Activated T-cell treated with anti-CD3 and anti-CD28 coated beads for 24 hours (primary cell): ENCODE data around the gene VEGFB.

Source experiments
- DNase-seq: peaks from one replicate; pipeline ENCODE4 v3.0.0-alpha.2; 2020; ENCODE audit warnings: low read depth

Gene VEGFB

DNA sequence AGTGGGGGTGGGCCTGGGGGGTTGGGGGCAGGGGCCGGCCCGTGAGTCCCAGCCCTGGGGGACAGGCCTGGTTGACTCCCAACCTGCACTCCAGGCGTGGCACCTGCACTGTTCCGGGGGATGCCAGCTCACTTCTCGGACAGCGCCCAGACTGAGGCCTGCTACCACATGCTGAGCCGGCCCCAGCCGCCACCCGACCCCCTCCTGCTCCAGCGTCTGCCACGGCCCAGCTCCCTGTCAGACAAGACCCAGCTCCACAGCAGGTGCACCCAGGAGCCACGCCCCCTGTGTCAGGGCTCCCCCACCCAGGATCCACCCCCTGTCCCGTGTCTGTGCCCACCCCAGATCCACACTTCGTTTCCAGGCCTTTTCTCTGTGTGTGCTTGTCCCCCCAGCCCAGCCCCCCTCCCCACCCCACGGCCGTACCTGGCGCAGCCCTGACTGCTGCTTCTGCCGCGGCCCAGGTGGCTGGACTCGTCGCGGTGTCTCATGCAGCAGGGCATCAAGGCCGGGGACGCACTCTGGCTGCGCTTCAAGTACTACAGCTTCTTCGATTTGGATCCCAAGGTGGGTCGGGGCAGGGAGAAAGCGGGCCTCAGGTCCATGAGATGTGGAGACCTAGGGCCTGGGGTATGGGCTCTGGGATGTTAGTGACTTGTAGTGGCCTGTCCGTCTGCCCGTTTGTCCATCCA, 23.1 kb upstream of the VEGFB start:
- DNase-seq: no peak

GRCh38 chr11:64216879-64217278, 17.5 kb upstream of the VEGFB start:
- no peak for DNase-seq

DNA sequence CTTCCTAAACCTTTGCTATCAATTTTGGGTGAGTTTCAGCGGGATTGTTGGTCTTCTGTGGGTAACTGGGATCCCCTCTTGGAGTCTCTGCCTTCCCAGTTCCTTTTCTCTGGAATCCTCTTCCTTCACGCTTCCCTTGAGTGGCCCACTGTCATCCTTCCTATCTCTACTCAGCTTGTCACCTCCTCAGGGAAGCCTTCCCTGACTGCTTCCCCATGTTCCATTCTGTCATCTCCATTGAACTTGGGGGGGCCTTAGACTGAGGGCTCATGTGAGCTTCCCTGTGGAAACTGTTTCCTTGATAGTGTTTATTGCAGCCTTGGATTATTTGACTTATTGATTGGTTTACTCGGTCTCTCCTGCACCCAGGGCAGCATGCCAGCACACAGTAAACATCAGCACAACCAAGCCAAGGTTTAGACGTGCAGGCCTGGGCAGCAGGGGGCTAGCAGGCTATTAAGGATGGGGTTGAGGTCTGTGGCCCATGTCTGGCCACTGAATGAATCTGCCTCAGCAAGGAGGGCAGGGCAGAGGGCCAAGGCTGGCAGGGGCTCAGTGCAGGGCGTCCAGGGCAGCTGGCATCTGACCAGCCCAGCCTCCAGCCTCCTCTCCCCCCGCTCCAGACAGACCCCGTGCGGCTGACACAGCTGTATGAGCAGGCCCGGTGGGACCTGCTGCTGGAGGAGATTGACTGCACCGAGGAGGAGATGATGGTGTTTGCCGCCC, 15.6 kb upstream of the VEGFB start:
- no peak for DNase-seq

- DNase-seq: no peak
Measured at GRCh38 chr11:64219354-64219684, 15.1 kb upstream of the VEGFB start.

DNA sequence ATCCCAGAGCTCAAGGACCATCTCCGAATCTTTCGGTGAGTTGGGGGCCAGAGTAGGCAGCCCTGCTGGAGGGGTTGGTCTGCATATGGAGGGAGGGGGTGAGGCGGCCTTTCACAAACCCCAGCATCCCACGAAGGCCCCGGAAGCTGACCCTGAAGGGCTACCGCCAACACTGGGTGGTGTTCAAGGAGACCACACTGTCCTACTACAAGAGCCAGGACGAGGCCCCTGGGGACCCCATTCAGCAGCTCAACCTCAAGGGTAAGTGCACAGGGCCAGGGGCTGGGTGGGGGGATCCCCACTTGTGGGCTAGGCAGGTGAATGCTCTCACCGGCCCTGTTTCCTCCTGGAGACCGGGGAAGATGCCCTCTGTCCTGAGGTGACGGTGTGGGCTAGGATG, 14.6 kb upstream of the VEGFB start:
- no peak for DNase-seq

DNA sequence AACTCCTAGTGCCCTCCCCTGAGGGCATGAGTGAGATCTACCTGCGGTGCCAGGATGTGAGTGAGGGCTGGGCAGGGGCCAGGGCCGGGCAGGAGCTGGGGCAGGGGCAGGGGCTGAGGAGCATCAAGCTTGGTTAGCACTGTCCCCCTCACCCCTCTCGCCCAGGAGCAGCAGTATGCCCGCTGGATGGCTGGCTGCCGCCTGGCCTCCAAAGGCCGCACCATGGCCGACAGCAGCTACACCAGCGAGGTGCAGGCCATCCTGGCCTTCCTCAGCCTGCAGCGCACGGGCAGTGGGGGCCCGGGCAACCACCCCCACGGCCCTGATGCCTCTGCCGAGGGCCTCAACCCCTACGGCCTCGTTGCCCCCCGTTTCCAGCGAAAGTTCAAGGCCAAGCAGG, 14.1 kb upstream of the VEGFB start:
- no peak for DNase-seq

DNA sequence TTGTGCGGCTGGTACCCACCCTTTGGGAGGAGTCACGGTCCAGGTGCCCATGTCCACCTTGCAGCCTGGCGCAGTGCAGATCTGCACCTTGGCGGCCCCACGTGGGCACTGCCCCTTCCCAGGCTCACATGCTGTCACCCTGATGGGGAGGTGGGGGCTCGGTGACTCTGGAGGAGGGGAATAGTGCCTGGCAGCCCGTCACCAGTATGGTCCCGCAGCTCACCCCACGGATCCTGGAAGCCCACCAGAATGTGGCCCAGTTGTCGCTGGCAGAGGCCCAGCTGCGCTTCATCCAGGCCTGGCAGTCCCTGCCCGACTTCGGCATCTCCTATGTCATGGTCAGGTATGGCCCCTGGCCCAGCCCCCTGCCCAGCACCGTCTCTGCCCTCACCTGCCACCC, 13.6 kb upstream of the VEGFB start:
- DNase-seq: no peak

- DNase-seq: no peak
Measured at GRCh38 chr11:64222651-64223000, 11.8 kb upstream of the VEGFB start.

GRCh38 chr11:64223001-64223651, 11.3 kb upstream of the VEGFB start:
- DNase-seq: no peak

DNA sequence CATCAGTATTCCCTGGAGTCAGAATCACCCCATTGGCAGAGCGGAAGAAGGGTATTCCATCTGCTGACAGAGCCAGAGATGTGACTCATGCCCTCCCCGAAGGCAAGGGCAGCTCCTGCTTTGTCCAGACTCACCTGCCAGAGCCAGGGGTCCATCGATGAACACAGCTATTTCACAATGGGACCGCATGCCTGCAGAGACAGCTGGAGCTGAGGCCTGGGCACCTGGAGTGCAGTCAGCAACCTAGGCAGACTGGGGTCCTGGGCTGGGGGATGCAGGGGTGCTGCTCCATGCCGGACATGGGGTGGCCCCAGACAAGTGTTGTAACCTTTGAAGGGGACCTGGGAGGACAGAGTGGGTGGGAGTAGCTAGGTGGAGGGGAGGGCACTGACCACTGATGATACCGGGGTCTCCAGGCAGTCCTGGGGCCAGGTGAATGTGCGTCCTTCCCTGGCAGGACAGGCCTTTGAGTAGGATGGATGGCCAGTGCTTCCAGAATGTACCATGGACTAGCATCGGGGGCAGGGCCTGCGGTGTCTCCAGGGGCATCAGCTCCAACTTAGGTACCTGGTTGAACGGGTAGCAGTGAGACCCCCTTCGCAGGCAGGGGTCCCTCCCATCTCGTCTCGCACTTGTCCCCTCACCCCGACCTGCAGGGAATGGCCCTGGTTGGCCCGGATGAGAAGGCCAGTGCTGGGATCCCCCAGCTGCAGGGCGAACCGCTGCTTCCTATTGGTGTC, 10.1 kb upstream of the VEGFB start:
- DNase-seq: no peak

GRCh38 chr11:64224891-64225607, 9.3 kb upstream of the VEGFB start:
- DNase-seq: no peak

- DNase-seq: peak; percentile 94
Measured at GRCh38 chr11:64225608-64226506, 8.5 kb upstream of the VEGFB start, which contains the start of the genes NUDT22 and TRPT1. TSS of gene NUDT22 (plus strand) at chr11:64226274. CDS start at chr11:64226653, 379 bp downstream. TSS of gene TRPT1 (minus strand) at chr11:64226186. CDS start at chr11:64225860, 326 bp downstream.

- no peak for DNase-seq
Measured at GRCh38 chr11:64226507-64227051, 7.8 kb upstream of the VEGFB start.

DNA sequence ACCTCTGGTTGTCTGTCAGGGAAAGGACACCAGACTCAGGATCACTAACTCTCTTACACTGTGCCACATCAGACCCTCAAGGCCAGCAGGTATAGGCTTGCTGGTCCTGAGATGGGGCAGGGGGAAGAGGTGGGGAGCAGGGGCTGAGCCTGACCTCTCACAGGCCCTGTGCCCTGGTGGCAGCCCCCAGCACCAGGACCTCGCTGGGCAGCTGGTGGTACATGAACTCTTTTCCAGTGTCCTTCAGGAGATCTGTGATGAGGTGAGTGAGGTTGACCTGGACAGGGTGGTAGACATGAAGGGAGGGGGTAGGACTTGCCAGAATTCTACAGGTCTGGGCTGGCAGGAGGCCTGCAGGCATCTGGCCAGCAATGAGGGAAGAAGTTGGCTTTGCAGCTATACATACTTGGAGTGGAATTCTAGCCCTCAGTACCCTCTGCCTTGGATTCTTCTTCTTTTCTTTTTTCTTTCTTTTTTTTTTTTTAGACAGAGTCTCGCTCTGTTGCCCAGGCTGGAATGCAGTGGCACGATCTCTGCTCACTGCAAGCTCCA, 6.9 kb upstream of the VEGFB start:
- DNase-seq: no peak

DNA sequence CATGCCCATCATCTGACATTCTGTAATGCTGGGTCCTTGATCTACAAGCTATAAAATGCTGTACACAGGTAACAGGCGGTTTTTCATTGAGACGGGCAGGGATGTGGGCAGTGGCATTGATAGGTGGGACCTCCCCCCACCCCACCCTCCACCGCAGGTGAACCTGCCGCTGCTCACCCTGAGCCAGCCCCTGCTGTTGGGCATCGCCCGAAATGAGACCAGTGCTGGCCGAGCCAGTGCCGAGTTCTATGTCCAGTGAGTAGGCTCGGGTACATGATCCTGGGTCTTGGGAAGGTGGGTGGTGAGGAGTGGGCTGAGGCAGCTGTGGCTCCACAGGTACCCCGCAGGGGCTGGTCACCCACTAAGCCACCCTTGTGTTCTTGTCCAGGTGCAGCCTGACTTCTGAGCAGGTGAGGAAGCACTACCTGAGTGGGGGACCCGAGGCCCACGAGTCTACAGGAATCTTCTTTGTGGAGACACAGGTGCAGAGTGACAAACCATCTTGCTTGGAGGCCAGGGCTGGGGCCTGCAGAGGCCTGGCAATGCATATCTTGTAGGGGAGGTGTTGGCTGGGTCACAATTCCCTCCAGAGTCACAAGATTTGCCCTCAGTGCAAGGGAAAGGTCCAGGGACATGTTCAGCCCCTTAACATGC, 5.2 kb upstream of the VEGFB start:
- no peak for DNase-seq

- no peak for DNase-seq
Measured at GRCh38 chr11:64229744-64230170, 4.6 kb upstream of the VEGFB start.

- peak; percentile 85 for DNase-seq
Measured at GRCh38 chr11:64230171-64230984, 4.0 kb upstream of the VEGFB start, which contains the start of gene DNAJC4. TSS of gene DNAJC4 (plus strand) at chr11:64230548. CDS start at chr11:64230855, 307 bp downstream.

- no peak for DNase-seq
Measured at GRCh38 chr11:64230985-64231365, 3.4 kb upstream of the VEGFB start.

DNA sequence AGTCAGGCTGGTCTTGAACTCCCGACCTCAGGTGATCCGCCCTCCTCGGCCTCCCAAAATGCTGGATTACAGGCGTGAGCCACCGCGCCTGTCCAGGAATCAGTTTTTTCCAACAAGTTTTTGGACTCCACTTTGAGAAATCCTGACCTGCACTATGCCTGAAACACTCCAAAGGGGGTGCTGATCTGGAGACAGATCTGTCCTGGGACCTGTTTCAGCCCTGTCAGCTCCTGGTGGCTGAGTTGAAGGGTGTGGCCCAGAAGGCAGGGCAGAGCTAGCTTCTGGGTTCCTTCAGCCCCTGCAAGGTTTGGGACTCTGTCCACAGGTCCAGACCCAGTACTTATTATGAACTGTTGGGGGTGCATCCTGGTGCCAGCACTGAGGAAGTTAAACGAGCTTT, 2.8 kb upstream of the VEGFB start:
- DNase-seq: no peak
